GM12865 (cell line): ENCODE results near the gene TOM1.
"Not testable (repeated sequence)": the region's sequence is repeated elsewhere in the genome, so short reads cannot be mapped to it uniquely, and the experiment has no call there.

Experiments used
- DNase-seq: peaks from one replicate; pipeline ENCODE4 v3.0.0; 2010; ENCODE audit warnings: low read depth
- H3K4me3 ChIP-seq: 2 replicates; pipeline ENCODE4 v1.5.1; 2011; ENCODE audit warnings: mild to moderate bottlenecking, low read depth, low read length, control low read depth
- TF ChIP-seq, protein P1 (sequence below): IDR thresholded peaks from 2 replicates; pipeline ENCODE4 v1.5.1; 2011; ENCODE audit warnings: low read length, control low read depth, low read depth, inconsistent platforms; ENCODE audit not compliant: insufficient read depth; ENCODE audit errors: missing control alignments

TOM1 gene

DNA sequence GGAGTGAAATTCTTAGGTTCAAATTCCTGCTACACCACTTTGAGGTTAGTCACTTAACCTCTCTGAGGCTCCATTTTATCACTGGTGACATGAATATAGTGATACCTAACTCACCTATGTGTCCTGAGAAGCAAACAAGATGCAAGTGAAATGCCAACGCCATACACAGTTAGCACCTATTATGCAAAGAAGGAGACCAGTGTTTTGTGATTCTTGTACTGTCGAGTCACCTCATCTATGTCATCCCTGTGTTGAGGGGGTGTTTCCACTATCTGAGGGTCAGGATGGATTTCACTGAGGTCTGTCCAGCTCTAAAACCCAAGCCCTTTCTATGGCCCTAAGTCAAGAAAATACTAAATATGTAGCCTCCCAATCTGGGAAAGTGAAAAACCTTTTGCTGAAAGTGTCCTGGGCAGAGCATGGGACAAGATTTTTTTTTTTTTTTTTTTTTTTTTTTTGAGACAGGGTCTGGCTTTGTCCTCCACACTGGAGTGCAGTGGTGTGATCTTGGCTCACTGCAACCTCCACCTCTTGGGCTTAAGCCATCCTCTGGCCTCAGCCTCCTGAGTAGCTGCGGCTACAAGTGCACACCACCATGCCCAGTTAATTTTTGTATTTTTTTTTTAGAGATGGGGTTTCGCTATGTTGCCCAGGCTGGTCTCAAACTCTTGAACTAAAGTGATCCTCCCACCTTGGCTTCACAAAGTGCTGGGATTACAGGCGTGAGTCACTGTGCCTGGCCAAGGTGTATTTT lies 95.3 kb downstream of the TOM1 start:
- TF ChIP-seq, protein P1, sequence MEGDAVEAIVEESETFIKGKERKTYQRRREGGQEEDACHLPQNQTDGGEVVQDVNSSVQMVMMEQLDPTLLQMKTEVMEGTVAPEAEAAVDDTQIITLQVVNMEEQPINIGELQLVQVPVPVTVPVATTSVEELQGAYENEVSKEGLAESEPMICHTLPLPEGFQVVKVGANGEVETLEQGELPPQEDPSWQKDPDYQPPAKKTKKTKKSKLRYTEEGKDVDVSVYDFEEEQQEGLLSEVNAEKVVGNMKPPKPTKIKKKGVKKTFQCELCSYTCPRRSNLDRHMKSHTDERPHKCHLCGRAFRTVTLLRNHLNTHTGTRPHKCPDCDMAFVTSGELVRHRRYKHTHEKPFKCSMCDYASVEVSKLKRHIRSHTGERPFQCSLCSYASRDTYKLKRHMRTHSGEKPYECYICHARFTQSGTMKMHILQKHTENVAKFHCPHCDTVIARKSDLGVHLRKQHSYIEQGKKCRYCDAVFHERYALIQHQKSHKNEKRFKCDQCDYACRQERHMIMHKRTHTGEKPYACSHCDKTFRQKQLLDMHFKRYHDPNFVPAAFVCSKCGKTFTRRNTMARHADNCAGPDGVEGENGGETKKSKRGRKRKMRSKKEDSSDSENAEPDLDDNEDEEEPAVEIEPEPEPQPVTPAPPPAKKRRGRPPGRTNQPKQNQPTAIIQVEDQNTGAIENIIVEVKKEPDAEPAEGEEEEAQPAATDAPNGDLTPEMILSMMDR = no peak
- no peak overlapping the region for H3K4me3 ChIP-seq
- no peak for DNase-seq

DNA sequence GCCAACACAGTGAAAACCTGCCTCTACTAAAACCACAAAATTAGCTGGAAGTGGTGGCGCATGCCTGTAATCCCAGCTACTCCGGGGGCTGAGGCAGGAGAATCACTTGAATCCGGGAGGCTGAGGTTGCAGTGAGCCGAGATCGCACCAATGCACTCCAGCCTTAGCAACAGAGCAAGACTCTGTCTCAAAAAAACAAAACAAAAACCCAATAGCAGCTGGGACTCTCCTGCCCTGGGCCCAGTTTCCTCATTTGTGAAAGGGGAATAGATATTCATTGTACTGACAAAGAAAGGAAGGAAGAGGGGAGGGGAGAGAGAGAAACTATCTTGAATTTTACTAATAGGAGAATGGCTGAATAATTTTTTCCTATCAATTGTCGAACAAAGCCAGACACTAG lies 96.9 kb downstream of the TOM1 start:
- H3K4me3 ChIP-seq, DNase-seq: not testable (repeated sequence)

DNA sequence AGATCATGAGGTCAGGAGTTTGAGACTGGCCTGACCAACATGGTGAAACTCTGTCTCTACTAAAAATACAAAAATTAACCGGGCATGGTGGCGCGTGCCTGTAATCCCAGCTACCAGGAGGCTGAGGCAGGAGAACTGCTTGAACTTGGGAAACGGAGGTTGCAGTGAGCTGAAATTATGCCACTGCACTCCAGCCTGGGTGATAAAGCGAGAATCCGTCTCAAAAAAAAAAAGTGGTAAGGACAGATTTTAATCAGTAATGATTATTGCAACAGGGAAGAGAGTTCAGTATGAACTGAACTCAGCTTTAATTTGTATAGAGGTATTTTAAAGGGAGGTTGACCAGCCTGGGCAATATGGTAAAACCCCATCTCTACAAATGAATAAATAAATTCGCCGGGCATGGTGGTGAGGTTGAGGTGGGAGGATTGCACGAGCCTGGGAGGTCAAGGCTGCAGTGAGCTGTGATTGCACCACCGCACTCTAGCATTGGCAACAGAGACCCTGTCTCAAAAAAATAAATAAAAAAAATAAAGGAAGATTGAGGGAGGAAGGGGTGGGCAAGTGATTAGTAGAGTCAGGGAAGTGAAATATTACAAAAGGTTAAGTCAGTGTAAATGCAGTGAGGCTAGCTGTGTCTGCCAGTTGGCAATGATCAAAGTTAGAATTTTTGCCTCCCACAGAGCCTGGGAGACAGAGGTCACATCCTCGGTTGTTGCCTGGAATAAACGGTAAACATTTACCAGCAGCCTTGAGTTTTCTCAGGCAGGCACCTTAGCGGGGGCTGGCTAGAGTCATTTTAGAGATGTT lies 97.6 kb downstream of the TOM1 start:
- DNase-seq = no peak
- no peak overlapping the region for H3K4me3 ChIP-seq
- TF ChIP-seq, protein P1 = no peak
